Lower leg skin (tissue), 3 donors: ENCODE measurements around the gene ACO2.

Source experiments
- CTCF ChIP-seq, 3 donors: fragments of 450-650 bp; IDR thresholded peaks; one replicate each; pipeline ENCODE4 v1.5.1; 2016; ENCODE audit warnings: antibody characterized with exemption in 3 of 3, mild to moderate bottlenecking in 3 of 3, moderate library complexity in 2 of 3
- POLR2A ChIP-seq, 2 donors: fragments of 450-650 bp; IDR thresholded peaks; one replicate each; pipeline ENCODE4 v1.6.1; 2016 to 2017; ENCODE audit warnings: antibody characterized with exemption in 2 of 2, mild to moderate bottlenecking in 1 of 2, moderate library complexity in 1 of 2

DNA sequence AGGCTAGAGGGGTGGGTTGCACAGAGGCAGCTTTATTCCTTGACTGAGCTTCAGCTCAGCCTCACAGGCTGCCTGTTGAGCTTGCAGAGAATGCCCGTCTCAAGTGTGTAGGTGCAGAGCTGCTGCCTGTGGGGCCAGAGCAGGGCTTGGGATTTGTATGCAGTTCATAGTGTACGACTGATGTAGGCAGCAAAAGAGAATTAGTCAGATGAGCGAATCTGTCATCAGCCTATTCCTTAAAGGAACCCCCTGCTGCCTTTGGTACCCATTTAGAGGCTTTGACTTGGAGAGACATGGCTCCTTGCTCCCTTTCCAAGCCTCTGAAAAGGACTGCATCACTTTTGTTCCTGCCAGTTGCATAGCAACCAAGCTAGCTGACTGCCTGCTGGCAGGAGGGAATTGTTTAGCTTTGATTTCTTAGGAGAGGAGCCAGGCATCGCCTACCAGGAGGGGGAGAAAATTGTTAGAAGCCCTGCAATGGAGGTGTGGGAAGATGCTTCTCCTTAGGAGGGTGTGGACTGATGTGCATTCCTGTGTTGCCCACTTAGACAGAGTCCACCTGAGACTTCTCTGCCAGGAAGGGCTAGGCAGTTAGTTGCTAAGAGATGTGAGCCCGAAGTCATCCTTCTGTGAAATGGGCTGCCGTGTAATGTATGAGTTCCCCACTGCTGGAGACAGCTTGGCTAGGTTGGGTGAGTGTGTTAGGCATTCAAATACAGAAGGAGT is 10.9 kb downstream of the ACO2 start:
- TF ChIP-seq CTCF (IDR thresholded peaks at IDR 0.05) (no peak), POLR2A (IDR thresholded peaks at IDR 0.05) (no peak)
